Gastrocnemius medialis (tissue), 4 donors: Measurements from ENCODE around the gene DPYSL4. TPM values are rescaled to one million over a fixed set of nuclear protein-coding genes. Genes with fewer than 3 reads are reported as not detected.

Source experiments
- ATAC-seq, 2 donors: fragments of 150-250 bp; one replicate each; pipeline ENCODE4 v1.9.1; 2016
- DNase-seq, 2 donors: peaks; one replicate each; pipeline ENCODE4 v3.0.0-alpha.2; 2019
- H3K27ac ChIP-seq, 4 donors: fragments of 200-600 bp; sonication (generic); 1 replicate in 1 of 4; 2 replicates in 3 of 4; pipeline ENCODE4 v1.5.1; 2016 to 2018; ENCODE audit warnings: mild to moderate bottlenecking in 2 of 4, moderate library complexity in 1 of 4
- H3K27me3 ChIP-seq, 3 donors: fragments of 200-600 bp; sonication (generic) in 2 of 3; 1 replicate in 1 of 3; 2 replicates in 2 of 3; pipeline versions ENCODE4 v1.5.1 to v1.6.0; 2016 to 2019; ENCODE audit warnings: mild to moderate bottlenecking in 1 of 3, moderate library complexity in 1 of 3
- H3K36me3 ChIP-seq, 2 donors: fragments of 200-600 bp; sonication (generic) in 1 of 2; one replicate each; pipeline ENCODE4 v1.5.1; 2017 to 2018
- H3K4me1 ChIP-seq, 2 donors: fragments of 200-600 bp; sonication (generic) in 1 of 2; one replicate each; pipeline ENCODE4 v1.5.1; 2016 to 2017; ENCODE audit warnings: mild to moderate bottlenecking in 2 of 2
- H3K4me3 ChIP-seq, 4 donors: fragments of 200-600 bp; sonication (generic) in 3 of 4; 1 replicate in 1 of 4; 2 replicates in 3 of 4; pipeline ENCODE4 v1.5.1; 2016 to 2019; ENCODE audit warnings: mild to moderate bottlenecking in 2 of 4
- H3K9me3 ChIP-seq, 3 donors: fragments of 200-600 bp; sonication (generic) in 2 of 3; 1 replicate in 1 of 3; 2 replicates in 2 of 3; pipeline ENCODE4 v1.5.1; 2016 to 2019
- CTCF ChIP-seq, 5 experiments: fragments of 450-650 bp in 3 of 5; fragments of 200-600 bp in 2 of 5; sonication (generic) in 2 of 5; IDR thresholded peaks in 4 of 5; conservative IDR thresholded peaks in 1 of 5; 1 replicate in 4 of 5; 2 replicates in 1 of 5; pipeline ENCODE4 v1.5.1; 2016 to 2019; ENCODE audit warnings: antibody characterized with exemption in 5 of 5, mild to moderate bottlenecking in 3 of 5, moderate library complexity in 3 of 5
- POLR2A ChIP-seq, 2 donors: fragments of 450-650 bp; IDR thresholded peaks; one replicate each; pipeline ENCODE4 v1.6.1; 2017; ENCODE audit warnings: antibody characterized with exemption in 2 of 2, mild to moderate bottlenecking in 2 of 2, moderate library complexity in 2 of 2
- in situ Hi-C, 4 donors: fragments of 200-750 bp; cut with MboI; loops; one replicate each; pipeline versions ENCODE4 v1.15.0 to v1.8.0; 2017; ENCODE audit warnings: low sequenced_read_pairs in 4 of 4
- intact Hi-C: fragments of 100-400 bp; cut with DNase I; formaldehyde crosslinking; loops from one replicate; pipeline ENCODE4 v1.15.1; 2023; ENCODE audit warnings: low total_unique reads
- total RNA-seq, 4 donors: library from RNA; depleted of rRNA; stranded (reverse); fragments of >200 nt; gene quantifications; one replicate each; pipeline versions ENCODE4 v1.1.0 to v1.2.3, GENCODE V29; 2016

DPYSL4 gene
- total RNA-seq, 4 donors from 2014 or later, result 0.29 to 1.3 (median 0.46) TPM

- TF ChIP-seq CTCF (IDR thresholded peaks at IDR 0.05 in 4 of 5, conservative IDR thresholded peaks at IDR 0.05 in 1 of 5) (no peak), POLR2A (IDR thresholded peaks at IDR 0.05) (no peak)
- no peaks in the 10 kb centered on the region for H3K27me3 ChIP-seq
- no peak for DNase-seq
- H3K36me3 ChIP-seq, result no peaks in the 10 kb centered on the region
- in situ Hi-C loops (no loop called here), intact Hi-C loops (no loop called here)
- no peak overlapping the region for H3K27ac ChIP-seq
- no peak for ATAC-seq
- no peaks in the 10 kb centered on the region for H3K4me1 ChIP-seq
- H3K9me3 ChIP-seq, result no peaks in the 10 kb centered on the region
- no peak overlapping the region for H3K4me3 ChIP-seq
Observed at GRCh38 chr10:132139526-132139925, 47.2 kb upstream of the DPYSL4 start.

GRCh38 chr10:132140167-132140925 lies 46.4 kb upstream of the DPYSL4 start:
- intact Hi-C loops (loop anchor here (5.0 kb wide), 1 partner anchor 118 kb away; no protein-coding TSS in a partner anchor), in situ Hi-C loops (loop anchor here in 2 of 4 donors (10.0 kb wide), 1 partner anchor 256 kb away; no protein-coding TSS in a partner anchor)
- Histone ChIP-seq H3K27ac (no peak overlapping the region), H3K4me1 (no peaks in the 10 kb centered on the region), H3K4me3 (no peak overlapping the region), H3K27me3 (no peaks in the 10 kb centered on the region), H3K36me3 (no peaks in the 10 kb centered on the region), H3K9me3 (no peaks in the 10 kb centered on the region)
- ATAC-seq (no peak), DNase-seq (no peak)
- no peak for TF ChIP-seq POLR2A (IDR thresholded peaks at IDR 0.05)
- TF ChIP-seq CTCF (IDR thresholded peaks at IDR 0.05 in 4 of 5, conservative IDR thresholded peaks at IDR 0.05 in 1 of 5), result no peak

- no peak for TF ChIP-seq POLR2A (IDR thresholded peaks at IDR 0.05)
- TF ChIP-seq CTCF (IDR thresholded peaks at IDR 0.05 in 4 of 5, conservative IDR thresholded peaks at IDR 0.05 in 1 of 5), result no peak
Observed at GRCh38 chr10:132141076-132141475, 45.7 kb upstream of the DPYSL4 start.

GRCh38 chr10:132141526-132142395 lies 45.0 kb upstream of the DPYSL4 start:
- intact Hi-C loops (loop anchor here (1.0 to 5.0 kb wide), 3 partner anchors 105 to 256 kb away; no protein-coding TSS in a partner anchor), in situ Hi-C loops (loop anchor here in 2 of 4 donors (10.0 kb wide), 1 partner anchor 257 kb away; no protein-coding TSS in a partner anchor)

More at GRCh38 chr10:132141076-132141475, 45.7 kb upstream of the DPYSL4 start:
- H3K27ac ChIP-seq, result no peak overlapping the region
- in situ Hi-C loops (loop anchor here in 2 of 4 donors (10.0 kb wide), 1 partner anchor 256 kb away; no protein-coding TSS in a partner anchor), intact Hi-C loops (loop anchor here (5.0 kb wide), 1 partner anchor 119 kb away; no protein-coding TSS in a partner anchor)
- ATAC-seq (no peak), DNase-seq (no peak)
- no peaks in the 10 kb centered on the region for H3K9me3 ChIP-seq
- H3K4me1 ChIP-seq, result no peaks in the 10 kb centered on the region
- no peaks in the 10 kb centered on the region for H3K27me3 ChIP-seq
- H3K36me3 ChIP-seq, result no peaks in the 10 kb centered on the region
- H3K4me3 ChIP-seq, result no peak overlapping the region

More at GRCh38 chr10:132141526-132142395, 45.0 kb upstream of the DPYSL4 start:
- no peaks in the 10 kb centered on the region for H3K9me3 ChIP-seq
- no peak for DNase-seq
- H3K27me3 ChIP-seq, result no peaks in the 10 kb centered on the region
- ATAC-seq, result peak in 1 of 2 donors; percentile 13
- no peak overlapping the region for H3K27ac ChIP-seq
- no peak overlapping the region for H3K4me3 ChIP-seq
- no peak for TF ChIP-seq POLR2A (IDR thresholded peaks at IDR 0.05)
- no peaks in the 10 kb centered on the region for H3K4me1 ChIP-seq
- no peaks in the 10 kb centered on the region for H3K36me3 ChIP-seq
